Activated CD8-positive, alpha-beta memory T cell treated with anti-CD3 and anti-CD28 coated beads for 48 hours (primary cell): ENCODE results near the gene RAPGEF3.

ENCODE experiments used
- DNase-seq, 3 experiments: peaks; one replicate each; pipeline ENCODE4 v3.0.0-alpha.2; 2020; ENCODE audit warnings: low read depth in 2 of 3, low spot score in 2 of 3

RAPGEF3 gene

GRCh38 chr12:47725091-47725772, 33.4 kb downstream of the RAPGEF3 start, which contains the start of gene ENDOU:
Gene ENDOU, minus strand, starts transcription at chr12:47725490. Its CDS starts 77 bp downstream, at chr12:47725413.
- DNase-seq = no peak

DNA sequence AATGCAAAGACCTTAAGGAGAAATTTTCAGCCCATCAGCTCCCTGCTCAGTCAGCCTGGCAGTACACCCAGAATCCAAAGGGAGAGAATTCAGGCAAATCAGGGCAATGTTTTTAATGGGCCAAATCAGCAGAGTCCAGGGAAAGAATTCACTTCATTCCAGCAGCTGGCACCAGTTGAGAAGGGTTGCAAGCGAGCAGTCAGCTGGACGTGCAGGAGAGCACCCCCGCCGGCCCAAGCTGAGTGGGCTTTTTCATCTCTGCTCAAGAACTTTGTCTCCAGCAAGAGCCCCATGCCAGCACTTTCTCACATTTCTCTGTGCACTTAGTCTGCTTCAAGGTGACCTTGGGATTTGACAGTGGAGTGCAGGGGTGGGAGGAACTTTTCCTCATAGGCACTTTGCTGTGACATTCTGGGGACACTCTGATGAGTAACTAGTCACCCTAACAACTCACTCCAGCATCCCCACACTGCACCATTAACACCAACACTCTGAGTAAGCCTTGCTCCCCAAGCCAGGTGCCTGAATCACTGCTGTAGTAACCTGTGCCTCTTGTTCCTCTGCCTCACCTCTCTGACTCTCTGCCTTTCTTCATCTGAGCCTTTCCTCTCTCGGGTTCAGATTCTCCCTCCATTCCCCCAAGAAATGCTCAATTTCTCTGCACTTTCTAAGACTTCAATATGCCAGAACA, 35.6 kb downstream of the RAPGEF3 start:
- no peak for DNase-seq

GRCh38 chr12:47722136-47722834, 36.4 kb downstream of the RAPGEF3 start:
- DNase-seq = no peak

DNA sequence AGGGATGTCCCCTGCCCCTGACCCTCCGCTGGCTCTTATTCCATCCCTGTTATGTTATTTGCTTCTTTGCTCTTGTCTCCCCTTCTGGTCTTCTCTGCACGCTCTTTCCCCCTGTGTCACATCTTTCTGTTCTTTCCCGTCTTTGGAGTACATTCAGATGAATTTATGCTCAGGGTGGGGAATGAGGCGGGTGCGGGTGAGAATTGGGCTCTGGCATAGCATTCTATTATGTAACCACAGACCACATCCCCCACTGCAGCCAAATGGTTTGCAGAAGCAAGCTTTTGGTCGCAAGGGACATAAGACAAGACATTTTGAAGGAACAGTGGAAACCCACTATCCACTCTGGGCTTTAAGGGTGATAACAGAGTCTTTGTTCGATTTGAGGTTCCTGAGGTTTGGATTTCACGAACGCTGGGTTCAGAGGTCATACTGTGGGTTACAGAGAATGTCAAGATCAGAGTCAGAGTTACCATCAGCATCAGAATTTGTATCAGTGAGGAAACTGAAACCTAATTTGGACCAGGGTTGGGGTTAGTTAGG, 37.2 kb downstream of the RAPGEF3 start:
- no peak for DNase-seq

GRCh38 chr12:47718531-47718930, 40.1 kb downstream of the RAPGEF3 start:
- DNase-seq = no peak

GRCh38 chr12:47717443-47718193, 41.1 kb downstream of the RAPGEF3 start:
- no peak for DNase-seq

GRCh38 chr12:47717046-47717442, 41.6 kb downstream of the RAPGEF3 start:
- no peak for DNase-seq

DNA sequence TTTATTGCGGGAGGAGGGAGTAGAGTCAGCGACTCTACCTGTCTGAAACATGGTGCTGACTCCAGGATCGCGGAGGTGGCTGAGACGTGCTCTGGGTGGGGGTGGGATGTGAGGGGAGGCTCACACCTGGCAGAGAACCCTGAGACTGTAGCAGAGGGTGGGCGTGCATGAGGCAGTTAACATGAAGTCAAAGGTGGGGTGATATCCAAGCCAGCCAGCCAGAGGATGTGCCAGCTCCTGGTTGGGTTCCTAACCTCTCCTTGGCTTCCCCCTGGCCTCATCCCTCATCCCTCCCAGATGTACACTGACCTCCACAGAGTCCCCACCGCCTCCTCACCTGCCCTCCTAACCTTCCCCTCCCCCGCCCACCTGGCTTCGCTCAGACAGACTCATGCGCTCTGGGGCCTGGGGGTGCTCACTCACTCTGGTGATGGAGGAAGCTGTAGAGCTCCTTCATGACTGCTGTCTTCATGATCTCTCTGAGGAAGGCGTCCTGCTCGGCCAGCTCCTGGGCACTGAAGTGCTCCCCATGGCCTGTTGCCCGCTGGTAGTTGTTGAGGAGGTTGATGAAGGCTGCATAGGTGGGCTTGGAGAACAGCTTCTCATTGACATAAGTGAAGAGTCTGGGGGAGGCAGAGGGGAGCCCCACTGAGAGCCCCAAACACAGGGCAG, 42.7 kb downstream of the RAPGEF3 start:
- no peak for DNase-seq

GRCh38 chr12:47715393-47715876, 43.2 kb downstream of the RAPGEF3 start:
- DNase-seq = peak; percentile 32 to 48 (median 48)

- DNase-seq = no peak
Observed at GRCh38 chr12:47714826-47715386, 43.8 kb downstream of the RAPGEF3 start.

DNA sequence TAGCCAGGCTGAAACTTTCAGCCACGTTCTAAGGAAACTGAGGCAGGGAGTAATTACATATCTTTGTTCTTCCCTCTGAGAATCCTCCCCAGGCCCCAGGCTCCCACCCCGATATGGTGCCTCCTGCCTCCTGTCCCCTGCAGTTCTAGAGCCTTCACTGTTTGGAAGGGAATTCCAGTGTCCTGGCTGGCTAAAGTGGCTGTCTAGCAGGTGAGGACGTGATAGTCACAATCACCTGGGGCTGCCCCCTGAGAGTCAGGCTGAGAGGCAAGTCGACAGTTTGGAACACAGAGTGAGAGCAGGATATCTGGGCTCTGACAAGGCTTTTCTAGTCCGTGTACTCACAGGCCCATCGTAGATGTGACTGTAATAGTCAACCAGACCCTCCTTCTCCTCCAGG, 46.5 kb downstream of the RAPGEF3 start:
- no peak for DNase-seq

DNA sequence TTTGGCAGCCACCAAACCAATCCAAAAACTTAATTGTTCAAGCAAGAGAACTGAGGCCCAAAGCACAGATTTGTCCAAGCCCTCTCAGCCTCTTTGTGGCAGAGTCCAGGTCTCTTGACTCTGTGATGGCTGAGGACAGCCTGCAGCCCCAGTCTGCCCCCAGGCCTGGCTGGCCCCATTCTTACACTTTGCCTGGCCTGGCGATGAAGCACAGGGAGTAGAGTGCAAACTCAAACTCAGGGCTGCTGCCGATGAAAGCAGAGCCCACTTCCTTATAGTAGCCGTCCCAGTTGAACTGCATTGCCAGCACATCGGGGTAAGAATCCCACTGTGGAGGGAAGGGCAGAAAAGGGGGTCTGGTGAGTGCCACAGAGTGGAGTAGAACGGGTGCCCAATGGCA, 47.2 kb downstream of the RAPGEF3 start:
- no peak for DNase-seq

- no peak for DNase-seq
Observed at GRCh38 chr12:47710278-47710677, 48.4 kb downstream of the RAPGEF3 start.

DNA sequence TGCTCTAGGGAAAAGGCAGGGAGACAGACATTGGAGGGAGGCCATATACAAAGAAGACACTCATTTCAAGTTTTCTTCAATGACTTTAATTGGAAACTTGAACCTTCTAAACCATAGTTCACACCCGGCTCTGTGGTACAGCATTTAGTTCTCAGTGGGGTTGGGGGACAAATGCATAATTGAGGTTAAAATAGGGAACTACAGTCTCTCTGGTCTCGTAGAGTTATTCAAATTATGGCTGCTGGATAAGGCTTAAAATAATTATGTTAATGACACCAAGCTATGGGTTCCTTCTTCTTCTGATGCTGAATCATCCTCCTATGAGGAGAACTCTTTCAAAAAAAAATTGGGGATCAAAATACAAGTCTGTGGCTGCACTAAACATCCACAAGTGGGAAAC, 49.0 kb downstream of the RAPGEF3 start:
- DNase-seq = no peak

DNA sequence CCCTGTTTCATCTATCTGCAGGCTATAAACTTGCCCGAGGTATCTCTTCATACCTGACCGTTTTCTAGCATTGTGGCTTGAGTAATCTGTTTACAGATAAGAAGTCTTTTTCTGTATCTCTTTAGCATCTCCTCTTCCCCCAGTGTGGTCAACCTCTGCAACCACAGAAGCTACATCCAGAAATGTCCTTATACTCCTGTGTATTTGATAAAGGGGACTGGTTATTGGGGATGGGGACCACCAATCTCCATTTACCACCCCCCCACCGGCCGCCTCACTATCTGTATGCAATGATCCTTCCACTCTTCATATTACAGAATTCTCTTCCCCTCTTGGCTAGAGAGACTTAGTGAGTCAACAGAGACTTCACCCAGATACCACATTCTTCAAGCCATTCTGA, 49.4 kb downstream of the RAPGEF3 start:
- DNase-seq = no peak

GRCh38 chr12:47707905-47708543, 50.7 kb downstream of the RAPGEF3 start:
- no peak for DNase-seq

DNA sequence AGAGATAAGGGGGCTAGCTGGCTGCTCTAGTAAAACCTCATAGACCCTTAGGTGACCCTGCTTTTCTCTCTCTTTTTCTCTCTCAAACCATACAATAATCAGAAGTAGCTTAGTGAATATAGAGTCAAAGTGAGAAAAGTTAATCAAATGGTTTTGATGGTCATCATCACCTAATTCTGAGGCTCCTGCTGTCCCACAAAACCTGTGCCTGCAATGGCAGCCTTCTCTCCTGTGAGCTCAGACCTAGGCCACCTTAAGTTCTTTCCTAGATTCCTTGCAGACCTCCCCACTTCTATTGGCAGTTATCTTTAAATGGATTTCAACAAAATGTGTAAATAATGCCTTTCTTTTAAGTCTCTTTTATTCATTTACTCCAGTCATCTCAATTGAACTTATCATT, 51.3 kb downstream of the RAPGEF3 start:
- DNase-seq = no peak

GRCh38 chr12:47705566-47706425, 52.9 kb downstream of the RAPGEF3 start, which contains the start of gene RPAP3:
Gene RPAP3, minus strand, starts transcription at chr12:47706030. Its CDS starts 3,190 bp downstream, at chr12:47702840.
- peak; percentile 93 to 95 (median 95) for DNase-seq

DNA sequence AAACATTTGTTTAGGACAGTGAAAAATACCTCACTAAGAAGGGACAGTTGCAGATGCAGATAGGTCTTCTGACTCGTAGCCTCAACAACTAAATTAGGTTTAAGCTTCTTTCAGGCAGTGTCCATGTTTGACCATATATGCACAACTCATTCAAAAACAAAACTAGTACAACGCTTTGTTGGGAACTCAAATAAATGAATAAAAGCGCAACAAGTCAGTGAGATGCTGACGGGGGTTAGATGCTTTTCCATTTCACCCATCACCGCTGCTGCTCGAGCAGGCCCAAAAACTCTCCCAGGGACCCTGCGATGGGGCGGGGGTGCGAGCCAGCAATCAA, 53.5 kb downstream of the RAPGEF3 start:
- no peak for DNase-seq
